Hematopoietic multipotent progenitor cell treated with erythropoietin and hydrocortisone succinate and interleukin-3 and kit ligand, for 15 days (in vitro differentiated cells): ENCODE results near the gene OR13J1.

Experiments
- DNase-seq: peaks from one replicate; pipeline ENCODE4 v3.0.0-alpha.2; 2015; ENCODE audit warnings: low spot score

Gene OR13J1

DNA sequence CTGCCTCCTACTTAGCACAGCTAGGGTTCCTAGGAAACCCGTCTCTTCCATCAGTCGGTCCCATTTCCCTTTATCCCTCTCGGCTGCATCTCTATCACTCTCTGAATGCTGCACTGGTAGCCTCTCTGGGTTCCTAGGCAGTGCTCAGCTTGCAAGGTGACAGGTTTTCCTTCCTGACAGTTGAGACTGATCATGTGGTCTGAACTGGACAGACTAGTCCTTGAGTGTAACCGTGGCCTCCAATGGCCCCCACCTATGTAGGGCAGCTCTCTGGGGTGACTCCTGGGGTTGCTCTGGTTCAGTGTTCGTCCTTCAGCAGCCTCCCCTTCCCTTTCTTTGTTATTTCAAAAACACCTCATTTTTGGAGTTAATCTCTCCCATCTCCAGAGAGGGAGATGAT lies 37.4 kb downstream of the OR13J1 start:
- DNase-seq = no peak

GRCh38 chr9:35831040-35831439 lies 39.2 kb downstream of the OR13J1 start:
- no peak for DNase-seq

GRCh38 chr9:35829764-35830096 lies 40.5 kb downstream of the OR13J1 start:
- DNase-seq = no peak

GRCh38 chr9:35829084-35829763 lies 41.0 kb downstream of the OR13J1 start, which contains the start of gene TMEM8B:
Gene TMEM8B (plus strand): TSS chr9:35829228. CDS start chr9:35829448, 220 bp downstream.
- DNase-seq = peak; percentile 94

DNA sequence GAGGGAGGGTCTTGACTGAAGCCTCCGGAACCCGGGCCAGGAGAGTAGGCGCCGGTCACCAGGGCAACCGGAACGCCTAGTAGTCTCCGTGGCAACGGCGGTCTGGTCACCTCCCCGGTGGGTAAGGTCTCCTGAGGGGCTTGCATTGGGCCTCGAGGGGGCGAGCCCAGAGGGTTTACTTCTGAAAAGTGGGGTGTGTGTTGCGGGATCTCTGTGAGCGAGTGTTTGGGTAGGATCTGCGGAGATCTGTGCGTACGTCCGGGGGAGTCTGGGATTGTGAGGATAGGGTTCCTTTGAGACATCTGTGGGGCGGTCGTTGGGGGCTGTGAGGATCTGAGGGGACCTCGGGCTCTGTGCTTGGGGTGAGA lies 41.5 kb downstream of the OR13J1 start, which contains the start of gene FAM221B:
TSS of gene FAM221B (minus strand) at position 17 of the 368 bp plus-strand sequence. CDS start 2,571 bp downstream, outside the sequence.
- DNase-seq = no peak

DNA sequence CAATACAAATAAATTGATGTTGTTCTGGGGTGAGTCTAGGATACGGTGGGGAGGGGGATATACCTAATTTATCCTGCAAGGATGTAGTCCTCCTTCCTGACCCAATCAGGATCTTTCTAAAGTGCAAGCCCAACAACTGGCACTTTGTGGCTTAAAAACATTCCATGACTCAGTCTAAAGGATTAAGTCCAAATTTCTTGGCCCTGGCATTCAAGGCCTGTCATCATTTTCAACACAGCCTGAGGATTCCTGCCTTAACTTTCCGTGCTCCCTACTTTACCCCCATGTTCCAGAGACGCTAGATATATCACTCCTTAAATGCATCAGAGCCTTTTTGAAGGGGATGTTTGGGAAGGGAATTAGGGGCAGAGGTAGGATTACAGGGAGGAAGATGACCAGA lies 42.7 kb downstream of the OR13J1 start:
- no peak for DNase-seq

DNA sequence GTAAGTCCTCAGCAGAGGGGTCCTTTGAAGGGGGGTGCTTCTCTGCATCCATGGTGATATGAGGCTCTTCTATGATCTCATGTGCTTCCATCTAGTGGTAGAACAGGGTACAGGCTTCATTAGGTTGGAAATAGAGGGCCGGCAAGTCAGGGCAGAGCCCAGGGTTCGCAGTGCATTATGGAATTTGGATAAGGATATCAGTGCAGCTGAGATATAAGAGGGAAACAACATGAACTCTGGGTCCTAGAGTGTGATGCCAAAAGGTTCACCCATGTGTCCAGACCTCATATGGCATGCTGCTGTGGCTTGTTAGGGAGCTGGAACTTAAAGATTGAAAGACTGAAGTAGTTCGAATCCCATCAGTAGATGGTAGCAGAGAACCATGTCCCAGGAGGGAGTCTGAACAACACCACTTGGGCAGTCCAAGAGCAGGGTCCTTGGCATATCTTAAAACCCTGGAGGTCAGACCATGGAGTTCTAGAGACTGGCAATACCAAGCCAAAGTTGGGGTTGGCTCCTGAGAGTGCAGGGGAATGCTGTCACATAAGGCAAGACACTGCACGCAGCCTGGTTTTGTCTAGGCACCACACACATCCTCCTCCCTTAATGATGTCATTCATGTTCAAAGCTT lies 44.0 kb downstream of the OR13J1 start:
- peak; percentile 76 for DNase-seq

- no peak for DNase-seq
Observed at GRCh38 chr9:35822926-35823325, 47.3 kb downstream of the OR13J1 start.

- DNase-seq = no peak
Observed at GRCh38 chr9:35820076-35820475, 50.1 kb downstream of the OR13J1 start.
